ENCODE data around the gene USP49.
A peak's percentile ranks its signal among the peaks of the same experiment; 100 is the strongest.

USP49 gene

DNA sequence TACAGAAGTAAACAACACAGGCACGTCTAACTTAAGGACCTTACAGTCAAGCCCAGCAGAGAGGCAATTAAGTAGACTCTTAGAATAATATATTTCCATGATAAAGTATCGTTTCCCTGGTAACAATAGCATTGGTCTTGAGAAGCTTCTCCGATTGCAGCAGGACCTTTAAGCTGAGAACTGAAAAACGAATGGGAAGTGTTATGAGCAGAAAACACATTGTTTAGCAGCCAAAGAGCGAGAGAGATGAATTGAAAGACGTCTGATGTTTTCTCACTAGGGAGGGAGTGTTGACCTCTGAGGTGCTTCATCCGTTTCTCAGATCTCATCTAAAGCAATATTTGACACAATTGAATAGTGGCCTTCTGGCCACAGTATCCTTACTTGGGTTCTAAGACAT, 27.0 kb upstream of the USP49 start:
- H4K8ac ChIP-seq (ENCODE audit: low read depth, low read length): no peak overlapping the region
- no peak overlapping the region for H3K4ac ChIP-seq (ENCODE audit: low read length)
- no peak overlapping the region for H3K14ac ChIP-seq (ENCODE audit: low read length)
- no peak overlapping the region for H2AK5ac ChIP-seq (ENCODE audit: low read depth, low read length)
- H2BK5ac ChIP-seq (ENCODE audit: low read length): no peak overlapping the region
- no peak for DNase-seq (ENCODE audit: low spot score)
- H2AFZ ChIP-seq (ENCODE audit: low read length): peak overlapping the region; percentile 92
- H3K79me1 ChIP-seq (ENCODE audit: low read depth, low read length): peaks cover 13% of the 10 kb centered on the region
- H3K18ac ChIP-seq (ENCODE audit: low read length): no peak overlapping the region
- no peak overlapping the region for H3K23ac ChIP-seq (ENCODE audit: low read depth, low read length, poor library complexity)
- H3K27ac ChIP-seq (replicated peaks; ENCODE audit: low read length): no peak overlapping the region
- no CpG with 5 or more reads among the region's 7 CpGs for WGBS, 2 donors (ENCODE audit: extremely low coverage in 2 of 2, insufficient read length in 2 of 2, insufficient replicate concordance in 1 of 2)
- peak overlapping the region; percentile 70 for H3K4me2 ChIP-seq (ENCODE audit: insufficient read depth, low read length, poor library complexity, severe bottlenecking)
- H3K9me3 ChIP-seq (replicated peaks in 1 of 2; ENCODE audit: control insufficient read depth in 2 of 2, insufficient read depth in 1 of 2, low read depth in 1 of 2, low read length in 2 of 2): no peaks in the 10 kb centered on the region
- peaks cover 7 to 16% of the 10 kb centered on the region in 2 donors for H3K4me1 ChIP-seq (ENCODE audit: control insufficient read depth in 2 of 2, insufficient read depth in 1 of 2, low read depth in 1 of 2, low read length in 2 of 2)
- H2BK120ac ChIP-seq (ENCODE audit: low read depth, low read length): no peak overlapping the region
- H3K4me3 ChIP-seq (ENCODE audit: low read length in 2 of 2): peak overlapping the region; percentile 66 to 92
- no peak overlapping the region for H4K91ac ChIP-seq (ENCODE audit: low read depth, low read length, poor library complexity)
- H3K27me3 ChIP-seq (ENCODE audit: control insufficient read depth in 3 of 3, insufficient read depth in 3 of 3, low read depth in 1 of 3, low read length in 3 of 3): no peaks in the 10 kb centered on the region
- H2BK15ac ChIP-seq (ENCODE audit: low read length): no peak overlapping the region
- no peak overlapping the region for H3K9ac ChIP-seq (ENCODE audit: low read depth, low read length, poor library complexity)
- peaks cover 15 to 47% of the 10 kb centered on the region in 2 donors for H3K36me3 ChIP-seq (replicated peaks in 1 of 2; ENCODE audit: control insufficient read depth in 2 of 2, insufficient read depth in 2 of 2, low read length in 2 of 2)
- no peak overlapping the region for H2BK12ac ChIP-seq (ENCODE audit: low read length)

DNA sequence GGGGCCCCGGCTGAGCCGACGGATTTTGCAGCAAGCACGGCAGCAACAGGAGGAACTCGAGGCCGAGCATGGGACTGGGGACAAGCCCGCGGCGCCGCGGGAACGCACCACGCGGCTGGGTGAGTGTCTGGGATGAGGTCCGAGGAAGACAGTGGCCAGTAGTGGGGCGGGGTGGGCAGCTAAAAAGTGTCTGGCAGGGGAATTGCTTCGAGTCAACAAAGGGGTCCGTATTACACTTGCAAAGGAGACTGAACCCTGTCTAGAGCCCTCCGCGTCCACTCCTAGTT, 26.5 kb upstream of the USP49 start:
- no peak overlapping the region for H2BK120ac ChIP-seq (ENCODE audit: low read depth, low read length)
- H2AFZ ChIP-seq (ENCODE audit: low read length): peak overlapping the region; percentile 92
- H3K27ac ChIP-seq (replicated peaks; ENCODE audit: low read length): no peak overlapping the region
- WGBS, 2 donors (ENCODE audit: extremely low coverage in 2 of 2, insufficient read length in 2 of 2, insufficient replicate concordance in 1 of 2): no CpG with 5 or more reads among the region's 20 CpGs
- peaks cover 13% of the 10 kb centered on the region for H3K79me1 ChIP-seq (ENCODE audit: low read depth, low read length)
- H2BK12ac ChIP-seq (ENCODE audit: low read length): no peak overlapping the region
- H3K9me3 ChIP-seq (replicated peaks in 1 of 2; ENCODE audit: control insufficient read depth in 2 of 2, insufficient read depth in 1 of 2, low read depth in 1 of 2, low read length in 2 of 2): no peaks in the 10 kb centered on the region
- no peak overlapping the region for H4K91ac ChIP-seq (ENCODE audit: low read depth, low read length, poor library complexity)
- H3K4me1 ChIP-seq (ENCODE audit: control insufficient read depth in 2 of 2, insufficient read depth in 1 of 2, low read depth in 1 of 2, low read length in 2 of 2): peaks cover 7 to 16% of the 10 kb centered on the region in 2 donors
- H3K9ac ChIP-seq (ENCODE audit: low read depth, low read length, poor library complexity): peak overlapping the region; percentile 96
- peak overlapping the region; percentile 57 for H2AK5ac ChIP-seq (ENCODE audit: low read depth, low read length)
- no peak overlapping the region for H3K4ac ChIP-seq (ENCODE audit: low read length)
- H3K4me3 ChIP-seq (ENCODE audit: low read length in 2 of 2): peak overlapping the region; percentile 66 to 92
- no peak overlapping the region for H2BK15ac ChIP-seq (ENCODE audit: low read length)
- DNase-seq (ENCODE audit: low spot score): no peak
- H3K27me3 ChIP-seq (ENCODE audit: control insufficient read depth in 3 of 3, insufficient read depth in 3 of 3, low read depth in 1 of 3, low read length in 3 of 3): no peaks in the 10 kb centered on the region
- H3K14ac ChIP-seq (ENCODE audit: low read length): peak overlapping the region; percentile 63
- peak overlapping the region; percentile 87 for H3K23ac ChIP-seq (ENCODE audit: low read depth, low read length, poor library complexity)
- H3K36me3 ChIP-seq (replicated peaks in 1 of 2; ENCODE audit: control insufficient read depth in 2 of 2, insufficient read depth in 2 of 2, low read length in 2 of 2): peaks cover 16 to 45% of the 10 kb centered on the region in 2 donors
- H4K8ac ChIP-seq (ENCODE audit: low read depth, low read length): no peak overlapping the region
- H3K18ac ChIP-seq (ENCODE audit: low read length): no peak overlapping the region
- H2BK5ac ChIP-seq (ENCODE audit: low read length): peak overlapping the region; percentile 67
- H3K4me2 ChIP-seq (ENCODE audit: insufficient read depth, low read length, poor library complexity, severe bottlenecking): peak overlapping the region; percentile 70

GRCh38 chr6:41920921-41921711, 25.9 kb upstream of the USP49 start, which contains the start of the genes BYSL and MED20:
TSS of gene BYSL (plus strand) at chr6:41921499. CDS start at chr6:41921563, 64 bp downstream.
TSS of gene MED20 (minus strand) at chr6:41921139. CDS start at chr6:41921018, 121 bp downstream.
- no CpG with 5 or more reads among the region's 55 CpGs for WGBS, 2 donors (ENCODE audit: extremely low coverage in 2 of 2, insufficient read length in 2 of 2, insufficient replicate concordance in 1 of 2)
- Histone ChIP-seq H4K91ac (ENCODE audit: low read depth, low read length, poor library complexity) (no peak within 1 kb of the TSS), H3K4me1 (ENCODE audit: control insufficient read depth in 2 of 2, insufficient read depth in 1 of 2, low read depth in 1 of 2, low read length in 2 of 2) (peaks cover 7 to 16% of the 10 kb centered on the region in 2 donors), H3K4me2 (ENCODE audit: insufficient read depth, low read length, poor library complexity, severe bottlenecking) (peak within 1 kb of the TSS; percentile 81), H2BK15ac (ENCODE audit: low read length) (no peak within 1 kb of the TSS), H2BK5ac (ENCODE audit: low read length) (peak within 1 kb of the TSS; percentile 67), H3K23ac (ENCODE audit: low read depth, low read length, poor library complexity) (peak within 1 kb of the TSS; percentile 87), H3K27me3 (ENCODE audit: control insufficient read depth in 3 of 3, insufficient read depth in 3 of 3, low read depth in 1 of 3, low read length in 3 of 3) (no peaks in the 10 kb centered on the region), H3K4ac (ENCODE audit: low read length) (no peak within 1 kb of the TSS), H2AK5ac (ENCODE audit: low read depth, low read length) (peak within 1 kb of the TSS; percentile 57), H3K18ac (ENCODE audit: low read length) (peak within 1 kb of the TSS; percentile 86), H2BK120ac (ENCODE audit: low read depth, low read length) (no peak within 1 kb of the TSS), H3K36me3 (replicated peaks in 1 of 2; ENCODE audit: control insufficient read depth in 2 of 2, insufficient read depth in 2 of 2, low read length in 2 of 2) (peaks cover 17 to 46% of the 10 kb centered on the region in 2 donors), H3K14ac (ENCODE audit: low read length) (peak within 1 kb of the TSS; percentile 63), H3K27ac (replicated peaks; ENCODE audit: low read length) (peak within 1 kb of the TSS; percentile 94), H2BK12ac (ENCODE audit: low read length) (no peak within 1 kb of the TSS), H2AFZ (ENCODE audit: low read length) (peak within 1 kb of the TSS; percentile 92), H3K4me3 (ENCODE audit: low read length in 2 of 2) (peak within 1 kb of the TSS; percentile 66 to 92), H4K8ac (ENCODE audit: low read depth, low read length) (no peak within 1 kb of the TSS), H3K9me3 (replicated peaks in 1 of 2; ENCODE audit: control insufficient read depth in 2 of 2, insufficient read depth in 1 of 2, low read depth in 1 of 2, low read length in 2 of 2) (no peaks in the 10 kb centered on the region), H3K9ac (ENCODE audit: low read depth, low read length, poor library complexity) (peak within 1 kb of the TSS; percentile 96), H3K79me1 (ENCODE audit: low read depth, low read length) (peaks cover 13% of the 10 kb centered on the region)
- DNase-seq (ENCODE audit: low spot score): peak; percentile 95

DNA sequence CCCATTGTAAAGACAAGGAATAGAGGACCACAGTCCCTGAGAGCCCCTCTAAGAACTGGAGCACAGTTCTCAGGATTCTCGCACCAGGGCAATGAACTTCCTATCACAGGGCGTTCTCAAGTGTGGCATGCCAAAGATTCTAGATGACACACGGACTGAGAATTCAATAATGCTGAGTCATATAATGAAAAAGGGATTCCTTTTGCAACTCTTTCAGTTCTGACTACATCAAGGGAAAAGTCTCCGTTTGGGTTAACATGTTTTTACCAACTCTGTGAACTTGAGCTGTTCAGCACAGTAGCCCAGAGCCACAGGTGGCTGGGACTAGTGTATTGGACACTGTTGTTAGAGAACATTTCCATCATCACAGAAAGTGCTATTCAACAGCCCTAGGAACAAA, 22.4 kb upstream of the USP49 start:
- no peak overlapping the region for H4K8ac ChIP-seq (ENCODE audit: low read depth, low read length)
- H3K79me1 ChIP-seq (ENCODE audit: low read depth, low read length): peaks cover 3% of the 10 kb centered on the region
- H3K27me3 ChIP-seq (ENCODE audit: control insufficient read depth in 3 of 3, insufficient read depth in 3 of 3, low read depth in 1 of 3, low read length in 3 of 3): no peaks in the 10 kb centered on the region
- H3K9me3 ChIP-seq (replicated peaks in 1 of 2; ENCODE audit: control insufficient read depth in 2 of 2, insufficient read depth in 1 of 2, low read depth in 1 of 2, low read length in 2 of 2): no peaks in the 10 kb centered on the region
- WGBS, 2 donors (ENCODE audit: extremely low coverage in 2 of 2, insufficient read length in 2 of 2, insufficient replicate concordance in 1 of 2): no CpG with 5 or more reads among the region's 4 CpGs
- no peak overlapping the region for H3K4me3 ChIP-seq (ENCODE audit: low read length in 2 of 2)
- no peak overlapping the region for H3K4me2 ChIP-seq (ENCODE audit: insufficient read depth, low read length, poor library complexity, severe bottlenecking)
- H2AFZ ChIP-seq (ENCODE audit: low read length): no peak overlapping the region
- H2AK5ac ChIP-seq (ENCODE audit: low read depth, low read length): no peak overlapping the region
- H3K36me3 ChIP-seq (replicated peaks in 1 of 2; ENCODE audit: control insufficient read depth in 2 of 2, insufficient read depth in 2 of 2, low read length in 2 of 2): peaks cover 12 to 48% of the 10 kb centered on the region in 2 donors
- no peak overlapping the region for H3K14ac ChIP-seq (ENCODE audit: low read length)
- no peak overlapping the region for H3K27ac ChIP-seq (replicated peaks; ENCODE audit: low read length)
- no peak overlapping the region for H3K18ac ChIP-seq (ENCODE audit: low read length)
- H3K4ac ChIP-seq (ENCODE audit: low read length): no peak overlapping the region
- no peak overlapping the region for H4K91ac ChIP-seq (ENCODE audit: low read depth, low read length, poor library complexity)
- H2BK5ac ChIP-seq (ENCODE audit: low read length): no peak overlapping the region
- no peak for DNase-seq (ENCODE audit: low spot score)
- no peak overlapping the region for H2BK15ac ChIP-seq (ENCODE audit: low read length)
- no peak overlapping the region for H3K9ac ChIP-seq (ENCODE audit: low read depth, low read length, poor library complexity)
- no peak overlapping the region for H2BK120ac ChIP-seq (ENCODE audit: low read depth, low read length)
- H3K23ac ChIP-seq (ENCODE audit: low read depth, low read length, poor library complexity): no peak overlapping the region
- no peak overlapping the region for H2BK12ac ChIP-seq (ENCODE audit: low read length)
- peaks cover 4 to 12% of the 10 kb centered on the region in 2 donors for H3K4me1 ChIP-seq (ENCODE audit: control insufficient read depth in 2 of 2, insufficient read depth in 1 of 2, low read depth in 1 of 2, low read length in 2 of 2)

All from neuronal stem cell (in vitro differentiated cells).